HG03575 (cell line): ENCODE measurements around the gene NUDT16L1.

Experiments
- ATAC-seq: cut with Tn5 transposase; IDR thresholded peaks from one replicate; pipeline ENCODE4 v1.9.1; 2021; ENCODE audit not compliant: unreplicated experiment, insufficient number of reproducible peaks, low FRiP score; ENCODE audit errors: extremely low read depth

NUDT16L1 gene

DNA sequence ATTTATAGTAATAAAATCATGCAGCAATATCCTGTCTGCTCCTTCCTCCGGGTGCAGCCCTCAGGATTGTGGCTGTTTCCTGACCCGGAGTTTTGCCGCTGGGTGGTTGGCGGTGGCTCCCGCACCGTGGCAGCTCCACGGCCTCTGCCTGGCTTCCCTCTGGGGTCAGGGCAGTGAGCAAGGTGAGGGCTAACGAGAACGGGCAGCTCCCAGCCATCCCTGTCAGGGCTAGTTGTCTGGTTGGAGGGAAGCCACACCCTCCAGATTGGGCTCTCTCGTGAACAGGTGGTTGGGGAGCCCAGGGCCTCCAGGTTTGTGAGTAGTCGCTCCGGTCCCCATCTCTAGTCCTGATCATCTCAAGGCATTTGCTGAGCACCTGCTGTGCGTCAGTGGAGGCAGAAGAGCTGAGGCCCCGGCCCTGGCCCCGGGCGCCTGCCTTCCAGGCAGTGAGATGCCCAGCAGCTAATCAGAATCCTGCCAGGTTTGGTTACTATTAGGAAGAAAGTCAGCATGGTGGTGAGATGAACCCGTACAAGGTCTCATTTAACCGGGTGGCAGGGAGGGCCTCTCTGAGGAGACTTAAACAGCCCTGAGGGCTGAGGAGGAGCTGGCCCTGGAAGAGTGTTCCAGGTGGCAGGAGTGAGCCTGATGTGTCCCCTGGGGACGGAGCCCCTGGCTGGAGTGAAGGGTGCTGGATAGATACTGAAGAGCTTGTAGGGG, 2.3 kb upstream of the NUDT16L1 start:
- no peak for ATAC-seq

DNA sequence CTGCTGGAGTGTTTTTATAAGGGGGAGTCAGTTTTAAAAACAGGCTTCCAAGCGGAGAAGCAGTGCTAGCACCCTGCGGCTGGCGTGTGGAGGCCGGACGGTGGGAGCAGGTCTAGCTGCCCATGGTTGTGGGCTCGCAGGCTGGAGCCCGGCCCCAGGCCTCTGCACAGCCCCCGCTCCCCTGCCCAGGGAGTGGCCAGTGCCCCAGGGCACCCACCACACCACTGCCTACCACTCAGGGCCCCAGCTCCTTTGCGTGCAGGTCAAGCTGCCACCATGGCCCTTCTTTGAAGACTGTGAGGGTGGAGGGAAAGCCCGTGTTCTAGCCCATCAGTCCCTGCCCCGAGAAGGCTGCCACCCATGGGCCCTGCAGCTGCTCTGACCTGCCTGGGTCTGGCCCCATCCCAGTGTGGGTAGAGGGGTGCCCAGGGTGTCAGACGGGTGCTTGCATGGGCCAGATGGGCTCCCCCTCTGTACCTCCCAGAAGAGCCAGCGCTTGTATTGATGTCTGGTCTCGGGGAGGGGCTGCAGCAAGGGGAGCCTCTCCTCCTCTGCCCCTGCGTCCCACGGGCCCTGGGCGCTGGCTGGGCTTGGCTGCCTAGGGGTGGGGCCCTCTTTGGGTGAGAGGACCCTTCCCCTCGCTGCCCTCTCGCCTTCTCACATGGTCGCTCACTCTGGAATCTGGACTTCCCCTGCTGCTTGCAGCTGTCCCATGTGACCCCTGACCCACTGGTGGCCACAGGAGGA, 1.5 kb upstream of the NUDT16L1 start:
- no peak for ATAC-seq

DNA sequence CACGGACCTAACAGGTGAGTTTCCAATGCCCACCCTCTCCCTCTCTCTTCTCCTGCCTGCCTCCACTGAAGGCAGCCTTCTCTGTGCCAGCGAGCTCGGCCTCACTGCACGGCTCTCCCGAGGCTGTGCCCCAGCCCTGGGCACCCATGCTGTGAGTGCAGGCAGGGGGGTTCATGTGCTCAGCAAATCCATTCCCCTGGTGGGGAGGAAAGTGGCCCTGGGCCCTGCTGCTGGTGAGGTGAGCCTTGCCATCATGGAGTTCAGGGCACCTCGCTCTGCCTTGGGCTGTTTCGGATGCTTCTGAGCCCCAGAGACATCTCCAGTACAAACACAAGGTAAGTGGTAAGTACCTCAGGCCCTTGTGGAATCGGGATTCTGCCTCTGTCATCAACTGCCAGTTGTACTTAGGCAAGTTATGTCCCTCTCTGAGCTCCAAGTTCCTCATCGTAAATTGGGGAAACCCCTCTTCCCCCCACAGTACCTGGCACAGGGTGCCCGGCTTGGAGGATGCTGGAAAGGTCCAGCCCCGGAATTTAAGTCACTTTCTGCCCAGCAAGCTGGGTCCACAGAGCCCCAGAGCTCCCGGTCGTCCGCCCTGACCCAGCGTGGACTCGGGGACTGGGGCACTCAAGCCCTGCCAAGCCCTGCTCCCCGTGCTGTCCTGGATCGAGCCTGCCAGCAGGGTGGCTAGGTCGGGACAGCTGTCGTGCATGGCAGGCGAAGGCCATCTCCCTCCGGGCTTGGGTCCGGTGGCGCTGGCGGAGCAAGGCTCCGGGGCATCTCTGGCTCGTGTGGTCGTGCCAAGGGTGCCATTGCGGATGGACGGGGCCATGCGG, 684 bp upstream of the NUDT16L1 start:
- no peak for ATAC-seq

DNA sequence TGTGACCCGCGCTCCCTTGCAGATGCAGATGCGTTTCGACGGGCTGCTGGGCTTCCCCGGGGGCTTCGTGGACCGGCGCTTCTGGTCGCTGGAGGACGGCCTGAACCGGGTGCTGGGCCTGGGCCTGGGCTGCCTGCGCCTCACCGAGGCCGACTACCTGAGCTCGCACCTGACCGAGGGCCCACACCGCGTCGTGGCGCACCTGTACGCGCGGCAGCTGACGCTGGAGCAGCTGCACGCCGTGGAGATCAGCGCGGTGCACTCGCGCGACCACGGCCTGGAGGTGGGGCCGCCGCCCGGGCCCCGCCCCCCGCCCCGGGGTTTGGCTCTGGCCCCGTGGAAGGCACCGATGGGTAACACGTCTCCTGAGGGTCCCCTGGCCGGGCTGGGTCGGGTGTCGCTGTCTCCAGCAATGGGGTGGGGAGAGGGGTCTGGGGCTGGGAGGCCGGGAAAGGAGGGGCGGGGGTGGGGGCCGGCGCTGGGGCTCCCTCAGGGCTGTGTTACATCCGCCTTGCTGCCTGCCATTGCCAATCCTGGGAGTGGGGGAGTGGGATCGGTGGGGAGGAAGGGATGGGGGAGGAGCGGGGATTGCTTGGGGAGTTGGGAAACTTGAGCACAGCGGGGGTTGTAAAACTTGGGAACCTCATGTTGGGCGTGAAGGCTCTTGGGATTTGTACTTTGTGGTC, 737 bp downstream of the NUDT16L1 start:
- ATAC-seq: no peak

DNA sequence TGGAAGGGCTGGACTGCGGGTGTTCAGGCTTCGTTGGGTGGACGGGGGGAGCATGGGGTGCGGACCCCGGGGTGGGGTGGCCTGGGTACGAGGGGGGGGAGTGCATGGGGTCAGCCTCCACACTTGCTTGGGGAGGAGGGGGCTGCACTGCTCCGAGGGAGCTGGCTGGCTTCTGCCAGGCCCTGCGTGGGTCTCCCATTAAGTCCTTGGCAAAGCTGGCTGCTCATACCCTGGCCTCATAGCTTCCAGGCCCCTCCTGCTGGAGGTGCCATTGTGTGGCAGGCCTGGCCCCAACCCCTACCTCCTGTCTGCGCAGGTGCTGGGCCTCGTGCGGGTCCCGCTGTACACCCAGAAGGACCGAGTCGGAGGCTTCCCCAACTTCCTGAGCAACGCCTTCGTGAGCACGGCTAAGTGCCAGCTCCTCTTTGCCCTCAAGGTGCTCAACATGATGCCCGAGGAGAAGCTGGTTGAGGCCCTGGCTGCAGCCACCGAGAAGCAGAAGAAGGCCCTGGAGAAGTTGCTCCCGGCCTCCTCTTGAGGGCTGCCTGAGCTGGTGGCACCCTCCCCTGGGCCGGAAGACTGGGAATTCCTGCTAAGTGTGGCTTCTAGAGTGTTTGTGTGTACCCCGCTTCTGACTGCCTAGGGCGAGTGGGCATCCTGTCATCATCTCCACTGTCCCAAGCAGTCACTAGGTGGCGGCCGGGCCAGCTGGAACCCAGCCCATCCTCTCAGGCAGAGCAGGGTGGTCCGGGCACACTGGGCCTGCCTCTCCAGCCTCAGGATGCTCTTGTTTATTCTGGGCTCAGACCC, 1.5 kb downstream of the NUDT16L1 start:
- ATAC-seq: no peak

DNA sequence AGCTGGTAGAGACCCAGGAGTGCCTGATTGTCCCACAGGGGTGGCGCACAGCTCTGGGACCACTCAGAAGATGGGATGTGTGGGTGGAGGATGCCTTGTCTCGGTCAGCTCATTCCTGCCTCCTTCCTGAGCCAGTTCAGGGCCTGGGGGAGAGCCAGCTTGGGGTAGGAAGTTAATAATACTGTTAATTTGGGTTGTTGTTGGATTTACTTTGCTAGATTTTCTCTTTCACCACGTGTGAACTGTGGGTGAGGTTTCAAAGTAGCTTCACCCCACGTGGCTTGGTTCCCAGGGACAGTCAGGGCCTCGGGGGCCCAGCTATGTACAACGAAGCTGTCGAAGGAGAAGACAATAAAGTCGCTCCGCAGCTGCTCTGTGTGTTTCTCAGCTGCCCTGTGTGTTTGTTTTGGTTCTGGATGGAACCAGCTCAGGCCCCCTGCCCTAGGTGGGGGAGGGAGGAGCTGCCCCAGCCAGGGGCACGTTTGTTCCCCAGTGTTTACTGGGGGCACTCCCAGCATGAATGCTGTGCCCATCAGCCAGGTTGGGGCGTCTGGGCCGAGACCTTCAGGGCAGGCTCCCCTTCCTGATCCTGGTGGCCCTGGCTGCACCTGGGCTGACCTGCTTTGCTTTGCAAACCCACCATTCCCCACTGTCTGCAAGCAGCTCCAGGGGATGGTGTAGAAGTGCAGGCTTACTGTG, 2.3 kb downstream of the NUDT16L1 start:
- ATAC-seq: no peak

DNA sequence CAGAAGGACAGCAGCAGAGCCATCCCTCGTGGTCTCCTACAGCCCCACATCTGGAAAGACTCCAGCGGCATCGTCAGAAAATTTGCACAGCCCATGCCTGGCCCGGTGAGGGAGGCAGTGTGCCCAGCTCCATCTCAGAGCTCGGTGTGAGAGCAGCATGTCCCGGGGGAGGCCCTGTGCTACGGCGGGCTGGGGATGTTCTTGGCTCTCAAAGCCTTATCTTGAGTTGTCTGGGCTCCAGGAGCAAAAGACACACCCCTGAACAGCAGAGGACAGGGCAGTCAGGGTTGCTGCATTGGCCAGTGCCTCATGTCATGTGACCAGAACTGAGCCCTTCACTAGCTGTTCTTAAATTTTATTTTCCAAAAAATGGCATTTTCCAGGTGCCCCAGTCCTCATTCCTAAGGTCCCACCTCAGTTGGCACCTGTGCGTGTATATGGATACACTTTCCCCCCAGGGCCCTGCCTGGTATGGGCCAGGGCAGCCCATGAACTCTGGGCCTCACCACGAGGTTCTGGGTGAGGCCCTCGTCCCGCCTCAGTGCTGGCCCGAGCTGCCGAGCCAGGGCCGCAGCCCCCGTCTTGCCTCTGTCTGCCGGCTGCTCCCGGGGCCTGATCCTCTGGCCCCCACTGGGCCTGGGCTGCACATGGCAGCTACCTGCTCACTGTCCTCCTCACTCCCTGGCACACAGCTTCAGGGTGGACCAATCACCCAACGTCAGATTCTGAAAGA, 3.0 kb downstream of the NUDT16L1 start:
- ATAC-seq: no peak

DNA sequence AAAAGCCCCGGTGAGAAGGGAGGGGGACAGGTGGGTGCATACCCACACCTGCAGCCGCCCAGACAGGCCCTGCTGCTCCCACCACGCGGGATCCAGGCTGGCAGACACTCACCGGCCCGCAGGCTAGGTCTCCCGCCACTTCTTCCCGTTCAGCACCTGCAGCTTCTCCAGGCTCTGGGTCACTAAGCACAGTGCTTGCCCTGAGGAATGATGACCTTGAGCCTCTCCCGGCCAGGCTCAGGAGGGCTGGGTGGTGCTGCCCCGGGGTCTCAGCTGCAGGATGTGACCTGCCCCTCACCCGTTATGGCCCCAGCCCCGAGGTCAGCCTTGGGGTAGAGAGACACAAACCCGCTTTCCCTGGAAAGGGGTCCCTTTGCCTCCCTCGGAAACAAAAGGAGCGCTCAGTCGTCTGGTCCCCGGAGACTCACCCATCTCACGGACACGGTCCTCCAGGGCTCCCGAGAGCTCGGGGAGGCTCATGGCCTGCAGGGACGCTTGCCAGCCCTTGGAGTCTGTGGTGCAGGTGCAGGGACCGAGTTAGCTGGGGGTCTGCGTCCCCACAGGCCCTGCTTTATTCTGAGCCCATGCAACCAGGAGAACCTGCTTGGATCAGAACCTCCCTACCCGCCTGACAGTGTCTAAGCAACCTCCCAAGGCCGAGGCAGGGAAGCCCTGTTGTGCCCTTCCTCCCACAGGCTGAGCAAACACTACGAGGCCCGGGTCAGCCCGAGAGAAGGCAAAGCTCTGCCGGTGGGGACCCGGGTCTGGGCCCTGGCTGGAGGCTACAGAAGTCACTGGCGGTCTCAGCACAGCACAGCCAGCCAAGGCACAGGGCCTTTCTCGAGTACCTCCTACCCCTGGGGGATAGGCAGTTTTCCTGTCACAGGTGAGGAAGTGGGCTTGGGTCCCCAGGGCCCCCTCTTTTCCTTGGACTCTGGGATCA, 3.8 kb downstream of the NUDT16L1 start:
- ATAC-seq: no peak

DNA sequence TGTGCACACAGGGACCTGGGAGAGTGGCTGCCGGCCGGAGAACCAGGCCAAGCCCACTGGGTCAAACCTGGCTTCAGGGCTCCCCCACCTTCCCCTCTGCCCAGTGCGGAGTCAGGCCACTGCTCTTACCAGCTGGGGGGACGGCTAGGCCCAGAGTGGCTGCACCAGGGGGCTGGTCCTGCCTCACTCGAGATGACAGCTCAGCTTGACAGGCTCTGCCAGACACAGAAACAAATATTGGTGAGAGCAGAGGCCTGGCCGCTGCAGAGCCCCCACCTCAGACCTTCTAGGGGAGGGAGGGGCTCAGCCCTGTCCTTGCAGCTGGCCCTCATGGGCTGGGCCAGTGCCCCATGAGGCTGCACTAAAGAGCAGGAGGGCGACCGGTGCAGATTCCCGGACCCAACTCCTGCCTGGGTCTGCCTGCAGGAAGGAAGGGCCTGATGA, 4.5 kb downstream of the NUDT16L1 start:
- ATAC-seq: no peak

DNA sequence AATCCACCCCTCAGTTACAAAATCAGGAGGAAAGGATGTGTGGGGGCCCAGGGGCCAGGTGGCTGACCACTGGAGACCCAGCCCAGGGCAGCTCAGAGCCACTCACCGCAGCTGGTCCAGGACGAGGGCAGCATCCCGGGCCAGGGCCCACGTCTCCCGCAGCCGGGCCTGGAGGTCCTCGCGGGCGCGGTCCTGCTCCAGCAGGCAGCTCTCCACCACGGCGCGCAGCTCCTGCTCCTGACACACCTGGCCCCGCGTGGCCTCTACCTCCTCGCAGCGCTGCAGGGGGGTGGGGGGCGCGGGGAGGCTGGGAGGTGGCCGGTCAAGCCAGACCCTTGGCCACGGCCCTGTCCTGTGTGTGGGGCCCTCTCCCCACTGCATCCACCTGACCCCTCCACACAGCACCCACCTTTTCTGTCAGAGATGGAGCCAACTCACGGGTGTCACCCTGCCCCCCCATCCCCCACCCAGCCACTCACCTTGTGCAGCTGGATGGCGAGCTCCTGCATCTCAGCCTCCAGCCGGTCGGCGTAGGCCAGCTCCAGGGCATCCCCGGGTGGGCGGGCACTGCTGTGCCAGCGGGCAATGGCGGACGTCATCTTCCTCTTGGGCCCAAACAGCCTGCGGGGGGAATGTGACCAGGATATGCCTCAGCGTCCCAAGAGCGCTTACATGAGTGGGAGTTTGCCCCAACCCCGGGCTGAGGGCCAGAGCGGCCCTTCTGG, 5.1 kb downstream of the NUDT16L1 start:
- ATAC-seq: no peak

DNA sequence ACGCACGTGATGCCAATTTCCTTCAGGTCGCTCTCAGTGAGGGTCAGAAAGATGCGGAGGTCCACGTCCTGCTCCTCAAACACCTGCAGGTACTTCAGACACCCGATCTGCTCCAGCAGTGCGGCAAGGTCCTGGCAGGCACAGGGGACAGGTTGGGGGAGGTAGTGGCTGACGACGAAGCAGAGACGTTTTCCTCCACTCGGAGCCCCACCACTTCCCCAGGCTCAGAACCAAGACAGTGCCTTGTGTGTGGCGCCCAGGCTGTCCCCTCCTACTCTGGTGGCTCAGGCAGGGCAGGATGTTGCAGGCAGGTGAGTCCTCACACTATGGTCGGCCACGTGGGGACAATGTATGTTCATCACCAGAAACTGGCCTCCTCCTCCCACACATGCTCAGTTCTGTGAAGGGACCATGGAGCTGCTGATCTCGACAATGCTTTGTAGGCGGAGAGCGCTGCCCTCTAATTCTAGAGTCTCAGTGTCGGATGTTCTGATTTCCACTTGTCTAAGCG, 5.7 kb downstream of the NUDT16L1 start:
- ATAC-seq: no peak

DNA sequence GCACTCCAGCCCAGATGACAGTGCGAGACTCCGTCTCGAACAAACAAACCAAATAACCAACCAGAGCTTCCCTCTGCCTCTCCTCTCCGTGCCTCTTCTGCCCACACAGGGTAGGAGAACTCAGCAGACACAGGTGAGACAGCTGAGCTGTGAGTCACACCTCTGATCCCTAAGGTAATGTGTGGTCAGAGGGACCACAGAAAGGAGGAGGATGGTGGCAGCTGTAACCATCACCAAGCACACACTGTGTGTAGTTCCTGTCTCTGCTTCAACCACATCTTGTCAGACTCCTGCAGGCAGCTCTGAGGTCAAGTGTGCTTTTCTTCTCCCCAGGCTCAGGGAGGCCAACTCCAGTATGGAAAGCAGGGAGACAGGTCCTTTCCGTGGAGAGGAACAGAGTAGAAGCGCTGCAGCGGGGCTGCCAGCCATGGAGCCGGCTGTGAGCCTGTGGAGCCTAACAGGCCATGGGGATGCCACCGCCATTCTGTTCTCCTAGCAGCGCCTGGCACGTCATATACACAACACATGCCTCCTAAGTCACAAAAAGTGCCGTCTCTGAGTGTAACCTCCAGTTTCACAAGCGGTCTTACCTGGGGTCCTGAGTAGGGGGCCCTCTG, 7.1 kb downstream of the NUDT16L1 start:
- no peak for ATAC-seq

DNA sequence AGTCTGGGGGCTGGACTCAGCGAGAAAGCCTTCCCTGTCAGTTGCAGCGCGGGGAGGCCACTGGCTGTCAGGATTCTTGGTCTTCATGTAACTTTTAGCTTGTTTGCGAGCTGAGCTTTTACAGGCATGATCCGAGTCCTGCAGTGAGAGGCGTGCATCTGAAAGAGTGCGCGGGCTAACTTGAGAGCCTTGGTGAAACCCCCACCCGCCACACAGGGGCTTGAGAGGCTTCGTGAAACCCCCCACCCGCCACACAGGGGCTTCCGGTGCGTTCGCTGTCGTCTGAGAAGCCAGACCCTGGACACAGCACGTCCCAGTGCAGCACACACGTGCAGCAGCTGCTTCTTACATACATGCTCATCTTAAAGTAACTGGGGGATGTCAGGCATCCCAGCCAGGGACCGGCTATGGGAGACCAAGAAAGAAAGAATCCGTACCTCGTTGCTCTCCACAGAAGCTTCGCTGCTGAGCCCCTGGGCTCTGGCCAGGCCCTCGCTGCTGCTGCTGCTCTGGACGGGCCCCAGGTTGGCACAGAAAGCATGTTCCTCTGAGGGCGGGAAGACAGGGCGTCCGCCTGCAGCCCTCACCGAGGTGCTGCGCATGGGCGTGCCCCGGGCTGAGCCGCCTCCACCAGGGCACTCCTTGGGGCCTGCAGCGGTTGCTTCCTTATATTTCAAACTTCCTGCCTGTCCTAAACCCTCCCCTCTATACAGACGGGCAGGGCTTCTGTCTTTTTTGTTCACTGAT, 7.8 kb downstream of the NUDT16L1 start:
- no peak for ATAC-seq

DNA sequence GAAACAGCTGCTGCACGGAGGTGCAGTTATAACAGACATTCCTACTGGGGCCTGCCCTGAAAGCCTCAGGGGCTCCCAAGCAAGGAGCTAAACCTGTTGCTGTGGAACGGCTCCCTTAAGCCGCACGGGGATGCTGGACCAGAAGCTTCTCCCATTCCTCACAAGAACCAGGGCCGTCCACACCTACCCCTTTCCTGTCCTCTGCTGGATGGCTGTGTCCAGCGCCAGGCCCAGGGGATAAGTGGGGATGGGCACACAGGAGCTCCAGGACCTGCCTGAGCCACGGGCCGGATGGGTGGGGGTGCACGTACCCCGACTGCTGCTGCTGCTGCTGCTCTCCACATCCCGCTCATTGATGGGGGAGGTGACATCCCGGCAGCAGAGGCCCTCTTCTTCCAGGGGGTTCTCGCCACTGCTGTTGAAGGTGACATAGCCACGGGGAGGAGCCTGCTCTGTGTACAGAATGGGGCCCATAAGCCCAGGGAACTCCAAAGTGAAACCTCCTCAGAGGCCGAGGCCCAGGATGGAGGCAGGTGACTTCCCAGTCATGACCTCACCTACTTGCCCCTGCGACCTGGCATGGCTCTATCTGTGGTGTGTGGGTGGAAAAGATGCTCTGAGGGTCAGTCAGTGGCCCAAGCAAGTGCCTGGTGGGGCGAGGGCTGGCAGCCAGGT, 8.6 kb downstream of the NUDT16L1 start:
- ATAC-seq: no peak
